OCI-LY1 (cell line): ENCODE data around the gene GFRA3.

Experiments
- CTCF ChIP-seq: fragments of 200-600 bp; sonication (generic), shearing (Covaris generic); IDR thresholded peaks from 2 replicates; pipeline ENCODE4 v1.5.1; 2017; ENCODE audit warnings: mild to moderate bottlenecking, antibody characterized with exemption, low read length, moderate library complexity, mixed read lengths
- EZH2 ChIP-seq: fragments of 200-600 bp; sonication (generic), shearing (Covaris generic); IDR thresholded peaks from 2 replicates; pipeline ENCODE4 v1.8.0; 2017; ENCODE audit warnings: borderline replicate concordance, mixed run types, mild to moderate bottlenecking, antibody characterized with exemption, low read length, moderate library complexity, mixed read lengths

DNA sequence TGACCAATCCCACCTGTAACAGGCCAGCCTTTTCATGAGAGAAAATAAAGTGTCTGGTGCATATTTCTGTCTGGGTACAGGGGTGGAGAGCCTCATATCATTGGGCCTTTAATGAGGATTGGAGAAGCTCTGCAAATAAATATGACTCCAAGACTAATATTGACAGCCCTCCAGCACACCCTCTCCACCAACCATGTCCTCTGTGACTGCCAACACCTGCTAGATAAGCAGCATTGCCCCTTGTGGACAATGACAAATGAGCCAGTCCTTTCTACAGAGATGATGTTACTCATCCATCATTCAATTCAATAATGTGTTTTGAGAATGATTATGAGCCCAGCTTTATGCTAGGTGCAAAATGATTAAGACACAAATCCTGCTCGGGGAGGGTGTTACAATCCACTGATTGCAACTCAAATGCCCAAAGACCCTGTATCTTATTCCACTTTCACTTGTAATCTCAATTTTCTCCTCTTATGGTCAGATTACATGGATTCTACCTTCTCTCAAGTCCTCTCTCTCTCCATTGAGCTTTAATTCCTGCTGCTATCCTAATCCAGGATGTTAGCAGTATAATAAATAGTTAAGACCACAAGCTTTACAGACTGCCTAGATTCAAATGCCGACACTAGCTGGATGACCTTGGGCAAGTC, 2.1 kb upstream of the GFRA3 start:
- no peak for TF ChIP-seq CTCF
- TF ChIP-seq EZH2: no peak
